ENCODE measurements around the gene SP8.
"Not testable (repeated sequence)": the region's sequence is repeated elsewhere in the genome, so short reads cannot be mapped to it uniquely, and the experiment has no call there.

SP8 gene

GRCh38 chr7:20786779-20787659 lies at the start of gene SP8:
Gene SP8, minus strand, starts transcription at chr7:20786886. Its CDS starts 88 bp downstream, at chr7:20786798.
- no peak for DNase-seq (ENCODE audit: low read depth)

GRCh38 chr7:20836424-20836823 lies 49.7 kb upstream of the SP8 start:
- not testable (repeated sequence) for DNase-seq (ENCODE audit: low read depth)

GRCh38 chr7:20835111-20835750 lies 48.5 kb upstream of the SP8 start:
- DNase-seq (ENCODE audit: low read depth) = no peak

GRCh38 chr7:20834656-20835055 lies 48.0 kb upstream of the SP8 start:
- no peak for DNase-seq (ENCODE audit: low read depth)

GRCh38 chr7:20831956-20832355 lies 45.3 kb upstream of the SP8 start:
- DNase-seq (ENCODE audit: low read depth) = no peak

GRCh38 chr7:20831451-20831850 lies 44.8 kb upstream of the SP8 start:
- no peak for DNase-seq (ENCODE audit: low read depth)

GRCh38 chr7:20828947-20829346 lies 42.3 kb upstream of the SP8 start:
- no peak for DNase-seq (ENCODE audit: low read depth)

- no peak for DNase-seq (ENCODE audit: low read depth)
Observed at GRCh38 chr7:20827172-20827571, 40.5 kb upstream of the SP8 start.

- DNase-seq (ENCODE audit: low read depth) = no peak
Observed at GRCh38 chr7:20826243-20826642, 39.6 kb upstream of the SP8 start.

GRCh38 chr7:20825555-20825954 lies 38.9 kb upstream of the SP8 start:
- no peak for DNase-seq (ENCODE audit: low read depth)

GRCh38 chr7:20821390-20821789 lies 34.7 kb upstream of the SP8 start:
- not testable (repeated sequence) for DNase-seq (ENCODE audit: low read depth)

GRCh38 chr7:20816372-20816959 lies 29.8 kb upstream of the SP8 start:
- no peak for DNase-seq (ENCODE audit: low read depth)

GRCh38 chr7:20804345-20804744 lies 17.7 kb upstream of the SP8 start:
- DNase-seq (ENCODE audit: low read depth) = no peak

- DNase-seq (ENCODE audit: low read depth) = no peak
Observed at GRCh38 chr7:20799566-20800366, 13.1 kb upstream of the SP8 start.

GRCh38 chr7:20798694-20799121 lies 12.0 kb upstream of the SP8 start:
- DNase-seq (ENCODE audit: low read depth) = no peak

GRCh38 chr7:20798081-20798693 lies 11.5 kb upstream of the SP8 start:
- DNase-seq (ENCODE audit: low read depth) = no peak

- no peak for DNase-seq (ENCODE audit: low read depth)
Observed at GRCh38 chr7:20797462-20798080, 10.9 kb upstream of the SP8 start.

- no peak for DNase-seq (ENCODE audit: low read depth)
Observed at GRCh38 chr7:20797042-20797461, 10.4 kb upstream of the SP8 start.

GRCh38 chr7:20796500-20796899 lies 9.8 kb upstream of the SP8 start:
- no peak for DNase-seq (ENCODE audit: low read depth)

GRCh38 chr7:20795881-20796280 lies 9.2 kb upstream of the SP8 start:
- no peak for DNase-seq (ENCODE audit: low read depth)

- no peak for DNase-seq (ENCODE audit: low read depth)
Observed at GRCh38 chr7:20795361-20795760, 8.7 kb upstream of the SP8 start.

Data from stimulated activated CD8-positive, alpha-beta memory T cell treated with anti-CD3 and anti-CD28 coated beads, Interleukin-4, amount 100 ng/mL, for 24 hours (primary cell).